CD14-positive monocyte (primary cell): ENCODE results near the gene CATSPERB. TPM values are rescaled to one million over a fixed set of nuclear protein-coding genes. Genes with fewer than 3 reads are reported as not detected.
A peak's percentile ranks its signal among the peaks of the same experiment; 100 is the strongest.

ENCODE experiments used
- DNase-seq, 3 donors: peaks; one replicate each; pipeline ENCODE4 v3.0.0-alpha.2; 2011 to 2022
- H2AFZ ChIP-seq: 2 replicates; pipeline ENCODE4 v1.6.0; 2012; ENCODE audit warnings: mild to moderate bottlenecking, low read depth, low read length, inconsistent platforms; ENCODE audit not compliant: insufficient read depth, poor library complexity, severe bottlenecking
- H3K27ac ChIP-seq, 2 donors: 1 replicate in 1 of 2; 2 replicates in 1 of 2; pipeline ENCODE4 v1.5.1; 2012 to 2013; ENCODE audit warnings: low read length in 2 of 2, control low read depth in 1 of 2, inconsistent platforms in 1 of 2, low read depth in 1 of 2, mild to moderate bottlenecking in 1 of 2
- H3K27me3 ChIP-seq, 2 donors: one replicate each; pipeline versions ENCODE4 v1.6.0 to v1.6.1; 2011 to 2013; ENCODE audit warnings: low read length in 2 of 2; ENCODE audit not compliant: control insufficient read depth in 2 of 2, insufficient read depth in 2 of 2
- H3K36me3 ChIP-seq, 2 donors: replicated peaks in 1 of 2; 1 replicate in 1 of 2; 2 replicates in 1 of 2; pipeline versions ENCODE4 v1.5.1 to v1.6.1; 2012 to 2013; ENCODE audit warnings: low read length in 2 of 2, control low read depth in 1 of 2, inconsistent platforms in 1 of 2, mild to moderate bottlenecking in 1 of 2; ENCODE audit not compliant: insufficient read depth in 2 of 2, control insufficient read depth in 1 of 2
- H3K4me1 ChIP-seq, 2 donors: 1 replicate in 1 of 2; 2 replicates in 1 of 2; pipeline versions ENCODE4 v1.5.1 to v1.6.1; 2012 to 2013; ENCODE audit warnings: low read length in 2 of 2, control low read depth in 1 of 2, inconsistent platforms in 1 of 2, mild to moderate bottlenecking in 1 of 2, moderate library complexity in 1 of 2; ENCODE audit not compliant: insufficient read depth in 2 of 2, control insufficient read depth in 1 of 2
- H3K4me2 ChIP-seq: replicated peaks from 2 replicates; pipeline ENCODE3; 2012; ENCODE audit warnings: low read length, moderate library complexity, mild to moderate bottlenecking; ENCODE audit not compliant: poor library complexity, severe bottlenecking; ENCODE audit errors: extremely low read depth
- H3K4me3 ChIP-seq, 3 experiments: fragments of 200-600 bp in 1 of 3; sonication (generic) in 1 of 3; replicated peaks in 1 of 3; 1 replicate in 2 of 3; 2 replicates in 1 of 3; pipeline ENCODE4 v1.5.1; 2011 to 2013; ENCODE audit warnings: low read length in 3 of 3, mild to moderate bottlenecking in 3 of 3, control low read depth in 2 of 3, low read depth in 2 of 3, inconsistent platforms in 1 of 3, moderate library complexity in 1 of 3
- H3K79me2 ChIP-seq: 2 replicates; pipeline ENCODE4 v1.6.0; 2012; ENCODE audit warnings: mild to moderate bottlenecking, control low read depth, inconsistent platforms, low read length, moderate library complexity; ENCODE audit not compliant: insufficient read depth
- H3K9ac ChIP-seq: 2 replicates; pipeline ENCODE4 v1.6.0; 2017; ENCODE audit warnings: low read length, mild to moderate bottlenecking; ENCODE audit not compliant: insufficient read depth, poor library complexity, severe bottlenecking
- H3K9me3 ChIP-seq, 2 donors: replicated peaks in 1 of 2; 1 replicate in 1 of 2; 2 replicates in 1 of 2; pipeline versions ENCODE4 v1.5.1 to v1.6.1; 2012 to 2013; ENCODE audit warnings: low read length in 2 of 2, control low read depth in 1 of 2; ENCODE audit not compliant: control insufficient read depth in 1 of 2, insufficient read depth in 1 of 2
- H4K20me1 ChIP-seq: 2 replicates; pipeline ENCODE4 v1.6.0; 2012; ENCODE audit warnings: mild to moderate bottlenecking, low read length, control low read depth, moderate library complexity; ENCODE audit not compliant: insufficient read depth
- H3K27ac Mint-ChIP-seq, 7 donors: one replicate each; pipeline ENCODE4 v1.8.0; 2020; ENCODE audit warnings: mild to moderate bottlenecking in 7 of 7, mixed read lengths in 7 of 7, moderate library complexity in 6 of 7, inconsistent platforms in 2 of 7
- H3K27me3 Mint-ChIP-seq, 3 donors: one replicate each; pipeline ENCODE4 v1.8.0; 2021 to 2022; ENCODE audit warnings: low read depth in 3 of 3, mild to moderate bottlenecking in 3 of 3, mixed read lengths in 3 of 3, moderate library complexity in 3 of 3, inconsistent platforms in 1 of 3
- H3K36me3 Mint-ChIP-seq, 2 donors: one replicate each; pipeline ENCODE4 v1.8.0; 2020; ENCODE audit warnings: mixed read lengths in 2 of 2, inconsistent platforms in 1 of 2, mild to moderate bottlenecking in 1 of 2
- H3K4me1 Mint-ChIP-seq: one replicate; pipeline ENCODE4 v1.8.0; 2020; ENCODE audit warnings: mild to moderate bottlenecking, mixed read lengths
- H3K4me3 Mint-ChIP-seq, 2 donors: one replicate each; pipeline ENCODE4 v1.8.0; 2020; ENCODE audit warnings: mild to moderate bottlenecking in 2 of 2, mixed read lengths in 2 of 2, moderate library complexity in 1 of 2
- H3K9me3 Mint-ChIP-seq, 7 donors: one replicate each; pipeline ENCODE4 v1.8.0; 2020 to 2022; ENCODE audit warnings: mixed read lengths in 7 of 7, mild to moderate bottlenecking in 6 of 7, moderate library complexity in 6 of 7, inconsistent platforms in 2 of 7
- WGBS: methylation state at CpG from one replicate; pipeline ENCODE4 v1.1.5; 2013; ENCODE audit warnings: missing lambda C conversion rate; ENCODE audit not compliant: insufficient coverage; 5-methylcytosine and 5-hydroxymethylcytosine counted together
- intact Hi-C, 2 donors: fragments of 100-400 bp; cut with micrococcal nuclease; formaldehyde crosslinking; loops; one replicate each; pipeline versions ENCODE4 v1.15.0 to v1.15.1; 2023
- polyA plus RNA-seq, 3 donors: library from polyadenylated mRNA; depleted of rRNA in 1 of 3; unstranded in 2 of 3; stranded (reverse) in 1 of 3; fragments of 300-500 nt in 2 of 3; fragments of >200 nt in 1 of 3; fragmentation: Illumina TruSeq in 2 of 3; gene quantifications; 1 replicate in 2 of 3; 2 replicates in 1 of 3; pipeline ENCODE4 v1.2.3, GENCODE V29; 2012 to 2021
- TF ChIP-seq, protein P1 (sequence below): fragments of 200-600 bp; IDR thresholded peaks from one replicate; pipeline ENCODE4 v1.8.0; 2022; ENCODE audit warnings: antibody characterized with exemption, mild to moderate bottlenecking

Gene CATSPERB
- polyA plus RNA-seq, 3 donors = not detected

- no peak overlapping the region for H2AFZ ChIP-seq
- H3K27me3 ChIP-seq = no peaks in the 10 kb centered on the region
- no peak overlapping the region for H3K27ac ChIP-seq
- H3K9me3 Mint-ChIP-seq = peaks cover 9 to 21% (median 13%) of the 10 kb centered on the region in 7 donors
- H4K20me1 ChIP-seq = no peaks in the 10 kb centered on the region
- DNase-seq = no peak
- no peaks in the 10 kb centered on the region for H3K79me2 ChIP-seq
- H3K4me3 ChIP-seq = no peak overlapping the region
- H3K4me1 ChIP-seq = peaks cover 8 to 17% of the 10 kb centered on the region in 2 donors
- H3K36me3 Mint-ChIP-seq = peaks cover 0 to 3% of the 10 kb centered on the region in 2 donors
- TF ChIP-seq, protein P1, sequence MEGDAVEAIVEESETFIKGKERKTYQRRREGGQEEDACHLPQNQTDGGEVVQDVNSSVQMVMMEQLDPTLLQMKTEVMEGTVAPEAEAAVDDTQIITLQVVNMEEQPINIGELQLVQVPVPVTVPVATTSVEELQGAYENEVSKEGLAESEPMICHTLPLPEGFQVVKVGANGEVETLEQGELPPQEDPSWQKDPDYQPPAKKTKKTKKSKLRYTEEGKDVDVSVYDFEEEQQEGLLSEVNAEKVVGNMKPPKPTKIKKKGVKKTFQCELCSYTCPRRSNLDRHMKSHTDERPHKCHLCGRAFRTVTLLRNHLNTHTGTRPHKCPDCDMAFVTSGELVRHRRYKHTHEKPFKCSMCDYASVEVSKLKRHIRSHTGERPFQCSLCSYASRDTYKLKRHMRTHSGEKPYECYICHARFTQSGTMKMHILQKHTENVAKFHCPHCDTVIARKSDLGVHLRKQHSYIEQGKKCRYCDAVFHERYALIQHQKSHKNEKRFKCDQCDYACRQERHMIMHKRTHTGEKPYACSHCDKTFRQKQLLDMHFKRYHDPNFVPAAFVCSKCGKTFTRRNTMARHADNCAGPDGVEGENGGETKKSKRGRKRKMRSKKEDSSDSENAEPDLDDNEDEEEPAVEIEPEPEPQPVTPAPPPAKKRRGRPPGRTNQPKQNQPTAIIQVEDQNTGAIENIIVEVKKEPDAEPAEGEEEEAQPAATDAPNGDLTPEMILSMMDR = no peak
- no peak overlapping the region for H3K27ac Mint-ChIP-seq
- peaks cover 5 to 8% (median 8%) of the 10 kb centered on the region in 3 donors for H3K27me3 Mint-ChIP-seq
- no peaks in the 10 kb centered on the region for H3K36me3 ChIP-seq
- no peak overlapping the region for H3K4me2 ChIP-seq
- H3K9ac ChIP-seq = no peak overlapping the region
- H3K4me3 Mint-ChIP-seq = no peak overlapping the region
- no CpG with 5 or more reads among the region's 2 CpGs for WGBS
- peaks cover 8 to 10% of the 10 kb centered on the region in 2 donors for H3K9me3 ChIP-seq
- H3K4me1 Mint-ChIP-seq = peaks cover 12% of the 10 kb centered on the region
- intact Hi-C loops = no loop called here
Measured at GRCh38 chr14:91694643-91695042, 37.2 kb downstream of the CATSPERB start.

DNA sequence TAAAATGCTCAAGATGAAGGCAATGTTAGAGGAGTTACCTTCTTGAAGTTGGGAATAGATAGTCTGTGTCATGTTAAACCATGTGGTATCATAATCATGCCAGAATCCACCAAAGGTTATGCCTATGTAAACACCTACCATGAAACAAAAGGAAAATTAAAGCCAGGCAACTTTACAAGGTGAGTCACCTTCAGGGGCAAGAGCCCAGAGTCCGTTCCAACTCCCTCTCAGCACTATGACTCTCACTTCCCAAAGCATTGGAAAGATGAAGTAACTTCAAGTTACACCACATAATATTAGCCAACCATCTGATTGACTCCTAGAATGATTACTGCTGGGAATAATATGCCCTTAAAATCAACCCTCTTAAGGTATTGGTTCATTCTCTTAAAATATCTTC lies 38.5 kb downstream of the CATSPERB start:
- H3K4me1 ChIP-seq = peaks cover 8 to 17% of the 10 kb centered on the region in 2 donors
- peaks cover 8 to 10% of the 10 kb centered on the region in 2 donors for H3K9me3 ChIP-seq
- no peaks in the 10 kb centered on the region for H3K36me3 ChIP-seq
- H3K4me2 ChIP-seq = no peak overlapping the region
- 0% methylated on average over 1 of the region's 1 CpG for WGBS
- no peak overlapping the region for H3K9ac ChIP-seq
- intact Hi-C loops = no loop called here
- no peak overlapping the region for H3K4me3 ChIP-seq
- TF ChIP-seq, protein P1 = no peak
- H3K27ac ChIP-seq = no peak overlapping the region
- peaks cover 5 to 8% (median 8%) of the 10 kb centered on the region in 3 donors for H3K27me3 Mint-ChIP-seq
- H2AFZ ChIP-seq = no peak overlapping the region
- H3K27me3 ChIP-seq = no peaks in the 10 kb centered on the region
- peaks cover 12% of the 10 kb centered on the region for H3K4me1 Mint-ChIP-seq
- H4K20me1 ChIP-seq = no peaks in the 10 kb centered on the region
- peak; percentile 3 to 50 (median 5) for DNase-seq
- no peak overlapping the region for H3K4me3 Mint-ChIP-seq
- peaks cover 7 to 21% (median 14%) of the 10 kb centered on the region in 7 donors for H3K9me3 Mint-ChIP-seq
- H3K79me2 ChIP-seq = no peaks in the 10 kb centered on the region
- peaks cover 0 to 3% of the 10 kb centered on the region in 2 donors for H3K36me3 Mint-ChIP-seq
- no peak overlapping the region for H3K27ac Mint-ChIP-seq
